AG04450 (cell line): ENCODE measurements around the gene DSP. TPM values are rescaled to one million over a fixed set of nuclear protein-coding genes. Genes with fewer than 3 reads are reported as not detected.

ENCODE experiments used
- CTCF ChIA-PET: fragments of 300-600, 350-600 bp; formaldehyde crosslinking; extraction: SDS; loops from one replicate; lab custom pipeline; 2022; ENCODE audit warnings: antibody characterized with exemption, inconsistent platforms; lab: Charles Lee
- POLR2A ChIA-PET: fragments of 350-600 bp; formaldehyde crosslinking; extraction: SDS; loops from one replicate; lab custom pipeline; 2021; ENCODE audit warnings: antibody characterized with exemption, inconsistent platforms; lab: Yijun Ruan, JAX
- DNase-seq: peaks from one replicate; pipeline ENCODE4 v3.0.0-alpha.2; 2011; ENCODE audit warnings: low read depth, low spot score
- H3K27ac ChIP-seq: one replicate; pipeline ENCODE4 v1.5.1; 2012; ENCODE audit warnings: low read depth, low read length, control low read depth
- H3K27me3 ChIP-seq: one replicate; pipeline ENCODE4 v1.6.0; 2012; ENCODE audit warnings: low read length; ENCODE audit not compliant: control insufficient read depth, insufficient read depth
- H3K4me3 ChIP-seq: 2 replicates; pipeline ENCODE4 v1.5.1; 2011; ENCODE audit warnings: mild to moderate bottlenecking, low read depth, low read length, control low read depth
- H3K9me3 ChIP-seq: 2 replicates; pipeline ENCODE4 v1.5.1; 2012; ENCODE audit warnings: low read length; ENCODE audit not compliant: control insufficient read depth, insufficient read depth
- polyA plus RNA-seq: library from polyadenylated mRNA; depleted of rRNA; stranded (reverse); fragments of >200 nt; gene quantifications from 2 replicates; pipeline ENCODE4 v1.2.3, GENCODE V29; 2011
- TF ChIP-seq, protein P1 (sequence below): IDR thresholded peaks from 2 replicates; pipeline ENCODE4 v1.5.1; 2011; ENCODE audit warnings: low read depth, low read length, control low read depth, inconsistent platforms

DSP gene
- polyA plus RNA-seq, 1 experiment: 3.6 TPM

DNA sequence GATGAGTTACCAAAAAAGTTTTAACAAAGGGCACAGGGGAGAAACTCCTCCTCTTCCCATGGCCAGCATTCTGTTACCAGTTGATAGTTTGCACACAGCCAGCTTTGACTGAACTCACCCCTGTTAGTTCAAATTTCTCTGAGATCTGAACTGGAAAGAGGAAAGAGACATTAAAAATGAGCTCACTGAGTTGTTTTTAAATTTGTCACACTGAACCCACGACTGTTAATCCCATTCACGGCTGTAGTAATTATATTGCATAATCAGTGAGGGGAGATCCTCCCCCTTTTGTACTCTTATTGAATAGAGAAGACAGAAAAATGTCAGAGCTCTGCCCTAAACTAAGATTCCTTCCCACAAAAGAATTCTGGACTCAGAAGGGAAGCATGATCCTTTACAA is 17.5 kb upstream of the DSP start:
- Histone ChIP-seq H3K4me3 (no peak overlapping the region), H3K27ac (no peak overlapping the region), H3K27me3 (no peaks in the 10 kb centered on the region), H3K9me3 (no peaks in the 10 kb centered on the region)
- no peak for DNase-seq
- ChIA-PET CTCF (interaction anchor here (0.7 kb wide), 1 partner anchor 197 kb away, joined by 4 read pairs; no protein-coding TSS in a partner anchor), POLR2A (no interaction called here)
- TF ChIP-seq, protein P1, sequence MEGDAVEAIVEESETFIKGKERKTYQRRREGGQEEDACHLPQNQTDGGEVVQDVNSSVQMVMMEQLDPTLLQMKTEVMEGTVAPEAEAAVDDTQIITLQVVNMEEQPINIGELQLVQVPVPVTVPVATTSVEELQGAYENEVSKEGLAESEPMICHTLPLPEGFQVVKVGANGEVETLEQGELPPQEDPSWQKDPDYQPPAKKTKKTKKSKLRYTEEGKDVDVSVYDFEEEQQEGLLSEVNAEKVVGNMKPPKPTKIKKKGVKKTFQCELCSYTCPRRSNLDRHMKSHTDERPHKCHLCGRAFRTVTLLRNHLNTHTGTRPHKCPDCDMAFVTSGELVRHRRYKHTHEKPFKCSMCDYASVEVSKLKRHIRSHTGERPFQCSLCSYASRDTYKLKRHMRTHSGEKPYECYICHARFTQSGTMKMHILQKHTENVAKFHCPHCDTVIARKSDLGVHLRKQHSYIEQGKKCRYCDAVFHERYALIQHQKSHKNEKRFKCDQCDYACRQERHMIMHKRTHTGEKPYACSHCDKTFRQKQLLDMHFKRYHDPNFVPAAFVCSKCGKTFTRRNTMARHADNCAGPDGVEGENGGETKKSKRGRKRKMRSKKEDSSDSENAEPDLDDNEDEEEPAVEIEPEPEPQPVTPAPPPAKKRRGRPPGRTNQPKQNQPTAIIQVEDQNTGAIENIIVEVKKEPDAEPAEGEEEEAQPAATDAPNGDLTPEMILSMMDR: no peak

DNA sequence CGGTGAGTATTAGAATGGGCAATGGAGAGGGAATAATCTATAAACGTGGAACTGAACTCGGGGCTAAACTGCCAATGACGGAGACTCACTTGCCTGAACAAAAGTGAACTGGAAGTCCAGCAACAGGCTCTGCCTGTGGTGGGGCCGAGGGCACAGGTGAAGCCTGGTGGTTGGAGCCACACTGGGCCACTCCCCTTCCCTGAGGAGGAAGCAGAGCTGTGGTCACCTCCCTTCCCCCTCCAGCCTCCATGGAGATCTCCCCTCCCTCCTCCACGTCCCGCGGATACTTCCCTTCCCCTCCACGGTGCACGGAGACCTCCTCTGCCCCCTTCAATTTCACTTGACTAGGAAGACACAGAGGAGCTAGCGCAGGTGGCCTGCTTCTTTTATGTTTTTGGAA is 14.7 kb upstream of the DSP start:
- CTCF ChIA-PET: interaction anchor here (0.6 kb wide), 1 partner anchor 11 kb away, joined by 4 read pairs; no protein-coding TSS in a partner anchor
- POLR2A ChIA-PET: no interaction called here

DNA sequence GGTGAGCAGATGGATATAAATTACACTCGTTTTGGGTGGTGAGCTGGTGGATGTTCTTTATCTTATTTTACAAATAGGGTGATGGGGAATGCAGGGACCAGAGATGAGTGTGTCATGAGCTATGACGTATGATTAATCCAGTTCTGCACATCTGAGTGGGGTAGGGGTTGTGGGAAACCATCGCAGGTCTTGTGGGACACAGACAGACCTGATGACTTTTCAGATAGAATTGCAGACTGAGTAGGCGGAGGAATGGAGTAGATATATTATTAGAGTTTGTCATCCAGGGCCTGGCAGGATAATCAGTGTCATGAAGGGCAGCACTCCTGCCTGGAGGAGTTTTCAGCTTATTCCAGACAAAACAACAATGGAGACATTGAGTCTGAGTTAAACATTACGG is 12.9 kb upstream of the DSP start:
- no peak for DNase-seq
- H3K9me3 ChIP-seq: no peaks in the 10 kb centered on the region
- POLR2A ChIA-PET: interaction anchor here (0.6 kb wide), 1 partner anchor 12 kb away, joined by 3 read pairs; no protein-coding TSS in a partner anchor
- CTCF ChIA-PET: no interaction called here
- H3K27ac ChIP-seq: no peak overlapping the region
- no peak overlapping the region for H3K4me3 ChIP-seq
- no peaks in the 10 kb centered on the region for H3K27me3 ChIP-seq
- TF ChIP-seq, protein P1: no peak

More for the DNA sequence above, 14.7 kb upstream of the DSP start:
- DNase-seq: no peak
- Histone ChIP-seq H3K27ac (no peak overlapping the region), H3K27me3 (no peaks in the 10 kb centered on the region), H3K4me3 (no peak overlapping the region), H3K9me3 (no peaks in the 10 kb centered on the region)
- TF ChIP-seq, protein P1: no peak

DNA sequence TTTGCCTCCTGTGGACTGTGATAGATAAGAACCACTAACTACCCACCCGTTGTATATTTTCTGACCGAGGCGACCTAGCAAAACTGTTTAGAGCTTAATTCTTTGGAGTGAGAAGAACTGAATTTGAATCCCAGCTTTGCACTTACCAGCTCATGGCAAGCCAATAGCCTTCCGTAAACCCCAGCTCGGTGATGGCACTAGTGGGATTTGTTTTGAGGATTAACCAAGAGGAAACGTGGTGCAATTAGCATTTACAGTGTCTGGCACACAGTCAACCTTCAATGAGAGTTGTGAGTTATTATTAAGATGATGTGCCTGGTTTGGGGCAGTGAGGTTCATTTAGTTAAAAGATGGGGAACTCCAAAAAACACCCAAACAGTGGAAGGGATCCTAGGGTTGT is 12.3 kb upstream of the DSP start:
- ChIA-PET CTCF (no interaction called here), POLR2A (interaction anchor here (0.6 kb wide), 1 partner anchor 12 kb away, joined by 3 read pairs; no protein-coding TSS in a partner anchor)
- TF ChIP-seq, protein P1: no peak
- no peak overlapping the region for H3K4me3 ChIP-seq
- no peak for DNase-seq
- no peak overlapping the region for H3K27ac ChIP-seq
- H3K9me3 ChIP-seq: no peaks in the 10 kb centered on the region
- H3K27me3 ChIP-seq: no peaks in the 10 kb centered on the region

GRCh38 chr6:7532232-7532631 is 9.2 kb upstream of the DSP start:
- no peak for DNase-seq
- CTCF ChIA-PET: no interaction called here
- no peak overlapping the region for H3K4me3 ChIP-seq
- no peaks in the 10 kb centered on the region for H3K27me3 ChIP-seq
- H3K9me3 ChIP-seq: no peaks in the 10 kb centered on the region
- POLR2A ChIA-PET: no interaction called here
- TF ChIP-seq, protein P1: no peak
- H3K27ac ChIP-seq: no peak overlapping the region
